ENCODE results near the gene NTN5. TPM values are rescaled to one million over a fixed set of nuclear protein-coding genes. Genes with fewer than 3 reads are reported as not detected.

The NTN5 gene
- 0.21 TPM in 1 of 2 replicates, not detected in the other for total RNA-seq (2014; rRNA removed; shearing (Covaris generic))

GRCh38 chr19:48672994-48673393 lies at the start of gene NTN5:
TSS of gene NTN5 (minus strand) at chr19:48673017. CDS start at chr19:48670986, 2,031 bp downstream.

GRCh38 chr19:48719263-48720171 lies 46.7 kb upstream of the NTN5 start, which contains the start of gene MAMSTR:
TSS of gene MAMSTR (minus strand) at chr19:48719725. CDS start at chr19:48719031, 694 bp downstream.

GRCh38 chr19:48695743-48696352 lies 23.0 kb upstream of the NTN5 start, which contains the start of gene FUT2:
TSS of gene FUT2 (plus strand) at chr19:48695971. CDS start at chr19:48702957, 6,986 bp downstream.

DNA sequence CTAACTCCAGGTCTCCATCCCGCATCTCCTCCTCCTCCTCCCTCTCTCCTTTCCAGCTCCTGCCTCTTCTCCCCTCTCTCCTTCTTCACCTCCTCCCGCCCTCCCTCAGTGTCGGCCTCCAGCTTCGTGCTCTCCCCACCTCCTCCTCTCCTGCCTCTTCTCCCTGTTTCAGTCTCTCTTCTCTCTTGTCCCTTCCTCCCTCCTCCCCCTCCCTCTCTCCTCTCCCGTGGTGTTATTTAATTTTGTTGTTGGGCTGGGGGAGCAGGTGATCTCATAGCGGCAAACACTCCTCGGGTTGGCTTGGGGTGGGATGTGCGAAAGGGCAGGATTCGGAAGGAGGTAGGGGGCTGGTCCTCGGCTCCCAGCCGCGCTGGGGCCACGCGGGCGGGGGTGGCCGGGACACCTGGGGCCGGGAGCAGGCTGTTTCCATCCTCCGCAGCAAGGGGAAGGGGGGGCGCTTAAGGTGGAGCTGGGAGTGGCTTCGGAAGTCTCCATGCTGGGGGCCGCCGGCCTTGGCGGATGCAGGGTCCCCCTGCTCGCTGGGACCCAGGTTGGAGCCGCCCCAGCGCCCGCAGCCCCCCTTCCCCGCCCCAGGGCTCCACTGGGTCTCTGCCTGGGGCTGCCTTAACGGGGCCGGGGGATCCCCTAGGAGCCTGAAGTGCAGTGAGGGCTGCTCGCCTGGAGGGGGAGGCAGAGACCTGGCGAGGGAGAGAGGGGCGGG lies 26.7 kb downstream of the NTN5 start, which contains the start of gene CA11:
Gene CA11, minus strand, starts transcription at position 187 of the 721 bp plus-strand sequence. CDS start 555 bp downstream, outside the sequence.

DNA sequence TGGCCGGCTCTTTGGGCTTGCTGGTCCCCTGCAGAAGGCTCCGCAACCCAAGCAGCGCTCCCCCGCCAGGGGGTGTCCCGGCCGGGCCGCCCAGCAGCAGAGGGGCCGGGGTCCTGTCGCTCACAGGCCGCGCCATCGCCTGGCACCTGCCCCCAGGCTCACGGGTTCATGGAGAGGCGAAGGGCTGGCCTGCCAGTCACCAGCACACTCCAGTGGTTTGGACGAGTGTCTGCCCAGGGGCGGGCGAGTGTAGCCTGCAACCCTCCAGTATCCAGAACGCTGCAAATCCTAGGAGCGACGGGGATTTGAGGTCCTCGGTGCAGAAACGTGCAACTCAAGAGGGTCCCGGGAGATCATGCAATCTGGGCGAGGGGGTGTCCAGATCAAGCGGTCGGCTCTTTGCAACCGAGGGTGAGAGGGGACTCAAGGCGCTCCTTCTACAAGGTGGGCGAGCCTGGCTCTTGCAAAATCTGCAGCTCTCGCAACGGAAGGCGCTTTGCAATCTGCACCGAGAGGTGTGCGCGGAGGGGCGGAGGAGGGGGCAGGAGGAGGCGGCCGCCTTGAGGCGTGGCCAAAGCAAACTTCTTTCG lies 35.9 kb downstream of the NTN5 start, which contains the start of gene DBP:
Gene DBP, minus strand, starts transcription at position 521 of the 590 bp plus-strand sequence. Its CDS starts 385 bp downstream, at position 136.

DNA sequence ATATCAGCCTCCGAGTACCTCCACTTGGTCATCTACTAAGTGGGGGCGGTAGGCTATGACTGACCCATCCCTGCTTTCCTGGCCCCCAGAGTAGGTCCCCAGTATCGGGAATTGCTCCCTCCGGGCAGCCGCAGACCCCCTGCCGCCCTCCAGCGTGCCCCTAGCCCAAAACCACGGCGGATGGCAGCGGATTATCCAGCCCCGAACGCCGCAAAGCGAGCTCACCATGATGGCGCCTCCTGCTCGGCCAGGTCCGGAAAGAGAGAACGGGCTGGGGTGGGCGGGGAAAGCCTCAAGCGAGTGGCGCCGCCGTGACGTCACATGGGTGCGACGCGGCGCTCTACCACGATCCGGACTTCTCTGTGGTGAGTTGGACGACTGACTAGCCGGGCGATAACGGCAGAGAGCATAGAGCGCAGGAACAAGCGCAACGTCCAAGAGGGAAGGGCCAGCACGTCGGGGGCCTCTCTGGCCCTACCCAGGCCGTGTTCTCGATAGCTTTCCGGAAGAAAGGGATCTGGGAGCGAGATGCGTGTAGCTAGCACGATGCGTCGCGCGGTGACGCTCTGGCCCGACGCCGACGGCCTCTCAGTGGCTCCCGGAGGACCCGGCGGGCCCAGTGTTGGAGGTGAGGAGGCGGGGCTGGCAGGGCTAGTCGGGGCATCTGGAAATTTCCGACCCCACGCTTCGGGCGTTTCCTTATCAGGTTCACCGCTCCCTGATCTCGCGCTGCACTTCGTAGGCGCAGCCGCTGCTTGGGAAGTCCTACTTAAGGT lies 53.7 kb downstream of the NTN5 start, which contains the start of the genes RPL18 and SPHK2:
Gene RPL18, minus strand, starts transcription at position 263 of the 776 bp plus-strand sequence. Its CDS starts 35 bp downstream, at position 228.
Gene SPHK2, plus strand, starts transcription at position 591 of the 776 bp plus-strand sequence. CDS start 1,009 bp downstream, outside the sequence.

GRCh38 chr19:48614436-48615230 lies 58.2 kb downstream of the NTN5 start, which contains the start of gene FAM83E:
TSS of gene FAM83E (minus strand) at chr19:48615076. CDS start at chr19:48613372, 1,704 bp downstream.

Other genes with a start within 250 kb of the NTN5 start
- 79.1 and 89.2 TPM in 2 replicates for gene GRWD1, start 227.0 kb downstream of the NTN5 start, total RNA-seq (2014; rRNA removed; shearing (Covaris generic))
- 2.1 and 3.1 TPM in 2 replicates for gene KCNJ14, start 217.4 kb downstream of the NTN5 start, total RNA-seq (2014; rRNA removed; shearing (Covaris generic))
- gene CYTH2, start 203.6 kb downstream of the NTN5 start, total RNA-seq (2014; rRNA removed; shearing (Covaris generic)): 84.3 and 86.4 TPM in 2 replicates
- 0.37 TPM in 1 of 2 replicates, not detected in the other for gene LMTK3, start 161.2 kb downstream of the NTN5 start, total RNA-seq (2014; rRNA removed; shearing (Covaris generic))
- gene SULT2B1, start 120.8 kb downstream of the NTN5 start, total RNA-seq (2014; rRNA removed; shearing (Covaris generic)): not detected in 2 replicates
- gene SPACA4, start 66.3 kb downstream of the NTN5 start, total RNA-seq (2014; rRNA removed; shearing (Covaris generic)): not detected in 2 replicates
- 1.8 and 2.0 TPM in 2 replicates for gene FAM83E, start 57.9 kb downstream of the NTN5 start, total RNA-seq (2014; rRNA removed; shearing (Covaris generic))
- 2,777 and 2,986 TPM in 2 replicates for gene RPL18, start 53.8 kb downstream of the NTN5 start, total RNA-seq (2014; rRNA removed; shearing (Covaris generic))
- gene SPHK2, start 53.5 kb downstream of the NTN5 start, total RNA-seq (2014; rRNA removed; shearing (Covaris generic)): 16.5 and 19.3 TPM in 2 replicates
- gene DBP, start 35.6 kb downstream of the NTN5 start, total RNA-seq (2014; rRNA removed; shearing (Covaris generic)): 18.2 and 19.2 TPM in 2 replicates
- 2.6 and 2.8 TPM in 2 replicates for gene CA11, start 26.8 kb downstream of the NTN5 start, total RNA-seq (2014; rRNA removed; shearing (Covaris generic))
- not detected in 2 replicates for gene FUT2, start 23.0 kb upstream of the NTN5 start, total RNA-seq (2014; rRNA removed; shearing (Covaris generic))
- gene MAMSTR, start 46.7 kb upstream of the NTN5 start, total RNA-seq (2014; rRNA removed; shearing (Covaris generic)): 0.30 TPM in 1 of 2 replicates, not detected in the other
- gene RASIP1, start 67.6 kb upstream of the NTN5 start, total RNA-seq (2014; rRNA removed; shearing (Covaris generic)): 0.08 TPM in 1 of 2 replicates, not detected in the other
- not detected in 2 replicates for gene IZUMO1, start 73.9 kb upstream of the NTN5 start, total RNA-seq (2014; rRNA removed; shearing (Covaris generic))
- gene FUT1, start 79.6 kb upstream of the NTN5 start, total RNA-seq (2014; rRNA removed; shearing (Covaris generic)): 1.9 and 3.2 TPM in 2 replicates
- gene FGF21, start 82.5 kb upstream of the NTN5 start, total RNA-seq (2014; rRNA removed; shearing (Covaris generic)): 0.11 and 1.8 TPM in 2 replicates
- gene BCAT2, start 138.0 kb upstream of the NTN5 start, total RNA-seq (2014; rRNA removed; shearing (Covaris generic)): 58.9 and 62.1 TPM in 2 replicates
- gene HSD17B14, start 163.5 kb upstream of the NTN5 start, total RNA-seq (2014; rRNA removed; shearing (Covaris generic)): 0.45 TPM in 1 of 2 replicates, not detected in the other
- gene PLEKHA4, start 195.6 kb upstream of the NTN5 start, total RNA-seq (2014; rRNA removed; shearing (Covaris generic)): 12.7 and 24.4 TPM in 2 replicates
- 186 and 188 TPM in 2 replicates for gene PPP1R15A, start 199.4 kb upstream of the NTN5 start, total RNA-seq (2014; rRNA removed; shearing (Covaris generic))
- gene TULP2, start 225.7 kb upstream of the NTN5 start, total RNA-seq (2014; rRNA removed; shearing (Covaris generic)): not detected in 2 replicates
- 193 and 199 TPM in 2 replicates for gene NUCB1, start 227.3 kb upstream of the NTN5 start, total RNA-seq (2014; rRNA removed; shearing (Covaris generic))

All from A375 (cell line).